Measurements from ENCODE around the gene MFSD12.

DNA sequence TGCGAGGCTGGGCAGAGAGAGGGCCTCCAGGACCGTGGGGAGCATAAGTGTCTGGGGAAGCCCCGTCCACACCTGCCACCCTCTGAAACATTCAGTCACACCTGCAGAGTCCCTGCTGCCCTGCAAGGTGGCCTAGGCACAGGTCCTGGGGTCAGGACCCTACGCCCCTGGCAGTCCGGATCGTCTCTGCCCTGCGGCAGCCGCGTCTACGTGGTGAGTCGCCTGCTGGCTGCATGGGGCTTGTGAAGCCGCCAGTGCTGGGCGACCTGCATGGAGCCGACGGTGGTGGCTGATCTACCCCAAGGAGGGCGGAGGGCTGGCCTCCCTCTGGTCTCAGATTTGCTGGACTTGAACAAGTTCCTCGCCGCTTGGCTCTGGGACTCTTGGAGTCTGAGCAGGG, 38.3 kb downstream of the MFSD12 start:
- TF ChIP-seq, protein P1, sequence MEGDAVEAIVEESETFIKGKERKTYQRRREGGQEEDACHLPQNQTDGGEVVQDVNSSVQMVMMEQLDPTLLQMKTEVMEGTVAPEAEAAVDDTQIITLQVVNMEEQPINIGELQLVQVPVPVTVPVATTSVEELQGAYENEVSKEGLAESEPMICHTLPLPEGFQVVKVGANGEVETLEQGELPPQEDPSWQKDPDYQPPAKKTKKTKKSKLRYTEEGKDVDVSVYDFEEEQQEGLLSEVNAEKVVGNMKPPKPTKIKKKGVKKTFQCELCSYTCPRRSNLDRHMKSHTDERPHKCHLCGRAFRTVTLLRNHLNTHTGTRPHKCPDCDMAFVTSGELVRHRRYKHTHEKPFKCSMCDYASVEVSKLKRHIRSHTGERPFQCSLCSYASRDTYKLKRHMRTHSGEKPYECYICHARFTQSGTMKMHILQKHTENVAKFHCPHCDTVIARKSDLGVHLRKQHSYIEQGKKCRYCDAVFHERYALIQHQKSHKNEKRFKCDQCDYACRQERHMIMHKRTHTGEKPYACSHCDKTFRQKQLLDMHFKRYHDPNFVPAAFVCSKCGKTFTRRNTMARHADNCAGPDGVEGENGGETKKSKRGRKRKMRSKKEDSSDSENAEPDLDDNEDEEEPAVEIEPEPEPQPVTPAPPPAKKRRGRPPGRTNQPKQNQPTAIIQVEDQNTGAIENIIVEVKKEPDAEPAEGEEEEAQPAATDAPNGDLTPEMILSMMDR (tag by site-specific recombination; IDR thresholded peaks at IDR 0.05) = no peak
- no peak for TF ChIP-seq ZNF23 (tag by site-specific recombination; IDR thresholded peaks at IDR 0.05; ENCODE audit: borderline replicate concordance)
- TF ChIP-seq, protein P2, sequence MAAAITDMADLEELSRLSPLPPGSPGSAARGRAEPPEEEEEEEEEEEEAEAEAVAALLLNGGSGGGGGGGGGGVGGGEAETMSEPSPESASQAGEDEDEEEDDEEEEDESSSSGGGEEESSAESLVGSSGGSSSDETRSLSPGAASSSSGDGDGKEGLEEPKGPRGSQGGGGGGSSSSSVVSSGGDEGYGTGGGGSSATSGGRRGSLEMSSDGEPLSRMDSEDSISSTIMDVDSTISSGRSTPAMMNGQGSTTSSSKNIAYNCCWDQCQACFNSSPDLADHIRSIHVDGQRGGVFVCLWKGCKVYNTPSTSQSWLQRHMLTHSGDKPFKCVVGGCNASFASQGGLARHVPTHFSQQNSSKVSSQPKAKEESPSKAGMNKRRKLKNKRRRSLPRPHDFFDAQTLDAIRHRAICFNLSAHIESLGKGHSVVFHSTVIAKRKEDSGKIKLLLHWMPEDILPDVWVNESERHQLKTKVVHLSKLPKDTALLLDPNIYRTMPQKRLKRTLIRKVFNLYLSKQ (tag by site-specific recombination; IDR thresholded peaks at IDR 0.05; ENCODE audit: borderline replicate concordance) = no peak
- no peak for TF ChIP-seq ZNF112 (tag by site-specific recombination; IDR thresholded peaks at IDR 0.05)
- TF ChIP-seq ZBTB21 (tag by site-specific recombination; IDR thresholded peaks at IDR 0.05) = no peak
- no peak for TF ChIP-seq KLF10 (tag by site-specific recombination; IDR thresholded peaks at IDR 0.05)

All from HEK293 (cell line).